ENCODE results near the gene UTS2. TPM values are rescaled to one million over a fixed set of nuclear protein-coding genes. Genes with fewer than 3 reads are reported as not detected.

UTS2 gene
- polyA plus RNA-seq, 2 of the 4 experiments (the other 2 are of a cell fraction) = not detected

DNA sequence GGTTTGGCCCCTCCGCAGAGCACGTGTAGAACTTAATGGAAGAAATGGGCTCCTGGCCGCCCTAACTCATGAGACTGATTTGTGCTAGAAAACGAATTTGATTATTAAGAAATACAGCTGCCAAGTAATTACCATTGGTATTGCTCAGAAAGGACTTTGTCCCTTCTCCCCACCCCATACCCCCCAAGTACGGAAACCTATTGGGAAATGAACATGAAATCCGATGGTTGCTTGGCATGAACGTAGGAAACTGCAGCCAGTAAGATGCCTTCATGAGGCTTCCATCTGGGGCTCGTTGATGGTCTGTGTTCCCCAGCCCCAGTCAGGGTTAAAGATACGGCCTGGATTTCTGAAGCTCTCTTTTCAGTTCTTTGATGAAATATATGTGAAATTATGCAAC lies 47.4 kb downstream of the UTS2 start:
- FAIRE-seq = no peak

More for the DNA sequence above, 47.4 kb downstream of the UTS2 start:
- ChIA-PET POLR2A (no interaction called here), CTCF (interaction anchor here (0.6 to 1.5 kb wide), 2 partner anchors 16 to 157 kb away, joined by 3 read pairs; no protein-coding TSS in a partner anchor)
- no peaks in the 10 kb centered on the region for H3K9me3 ChIP-seq
- no peaks in the 10 kb centered on the region for H3K4me1 ChIP-seq
- 88% methylated on average over 9 of the region's 9 CpGs for WGBS (ENCODE audit: missing lambda C conversion rate)
- H3K4me2 ChIP-seq = no peak overlapping the region
- ATAC-seq = no peak
- DNase-seq (ENCODE audit: low read depth in 1 of 2, low spot score in 1 of 2) = no peak
- TF ChIP-seq, protein P1, sequence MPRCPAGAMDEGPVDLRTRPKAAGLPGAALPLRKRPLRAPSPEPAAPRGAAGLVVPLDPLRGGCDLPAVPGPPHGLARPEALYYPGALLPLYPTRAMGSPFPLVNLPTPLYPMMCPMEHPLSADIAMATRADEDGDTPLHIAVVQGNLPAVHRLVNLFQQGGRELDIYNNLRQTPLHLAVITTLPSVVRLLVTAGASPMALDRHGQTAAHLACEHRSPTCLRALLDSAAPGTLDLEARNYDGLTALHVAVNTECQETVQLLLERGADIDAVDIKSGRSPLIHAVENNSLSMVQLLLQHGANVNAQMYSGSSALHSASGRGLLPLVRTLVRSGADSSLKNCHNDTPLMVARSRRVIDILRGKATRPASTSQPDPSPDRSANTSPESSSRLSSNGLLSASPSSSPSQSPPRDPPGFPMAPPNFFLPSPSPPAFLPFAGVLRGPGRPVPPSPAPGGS (IDR thresholded peaks at IDR 0.05) = no peak
- TF ChIP-seq MAZ (IDR thresholded peaks at IDR 0.05; ENCODE audit: borderline replicate concordance, low read depth, low read length) = no peak
- TF ChIP-seq CEBPB (IDR thresholded peaks at IDR 0.05) = no peak
- no peak for TF ChIP-seq HDAC2 (IDR thresholded peaks at IDR 0.05)
- no peak for TF ChIP-seq ZNF302 (CRISPR knock-in tag; IDR thresholded peaks at IDR 0.05)
- TF ChIP-seq KDM1A (IDR thresholded peaks at IDR 0.05; ENCODE audit: low read depth) = no peak
- TF ChIP-seq ZC3H11A (IDR thresholded peaks at IDR 0.05) = no peak
- no peak for TF ChIP-seq EHMT2 (IDR thresholded peaks at IDR 0.05; ENCODE audit: low read depth)
- TF ChIP-seq CBX2 (IDR thresholded peaks at IDR 0.05; ENCODE audit: borderline replicate concordance, low read depth) = no peak
- no peak for TF ChIP-seq EP300 (IDR thresholded peaks at IDR 0.05)
- TF ChIP-seq, protein P2, sequence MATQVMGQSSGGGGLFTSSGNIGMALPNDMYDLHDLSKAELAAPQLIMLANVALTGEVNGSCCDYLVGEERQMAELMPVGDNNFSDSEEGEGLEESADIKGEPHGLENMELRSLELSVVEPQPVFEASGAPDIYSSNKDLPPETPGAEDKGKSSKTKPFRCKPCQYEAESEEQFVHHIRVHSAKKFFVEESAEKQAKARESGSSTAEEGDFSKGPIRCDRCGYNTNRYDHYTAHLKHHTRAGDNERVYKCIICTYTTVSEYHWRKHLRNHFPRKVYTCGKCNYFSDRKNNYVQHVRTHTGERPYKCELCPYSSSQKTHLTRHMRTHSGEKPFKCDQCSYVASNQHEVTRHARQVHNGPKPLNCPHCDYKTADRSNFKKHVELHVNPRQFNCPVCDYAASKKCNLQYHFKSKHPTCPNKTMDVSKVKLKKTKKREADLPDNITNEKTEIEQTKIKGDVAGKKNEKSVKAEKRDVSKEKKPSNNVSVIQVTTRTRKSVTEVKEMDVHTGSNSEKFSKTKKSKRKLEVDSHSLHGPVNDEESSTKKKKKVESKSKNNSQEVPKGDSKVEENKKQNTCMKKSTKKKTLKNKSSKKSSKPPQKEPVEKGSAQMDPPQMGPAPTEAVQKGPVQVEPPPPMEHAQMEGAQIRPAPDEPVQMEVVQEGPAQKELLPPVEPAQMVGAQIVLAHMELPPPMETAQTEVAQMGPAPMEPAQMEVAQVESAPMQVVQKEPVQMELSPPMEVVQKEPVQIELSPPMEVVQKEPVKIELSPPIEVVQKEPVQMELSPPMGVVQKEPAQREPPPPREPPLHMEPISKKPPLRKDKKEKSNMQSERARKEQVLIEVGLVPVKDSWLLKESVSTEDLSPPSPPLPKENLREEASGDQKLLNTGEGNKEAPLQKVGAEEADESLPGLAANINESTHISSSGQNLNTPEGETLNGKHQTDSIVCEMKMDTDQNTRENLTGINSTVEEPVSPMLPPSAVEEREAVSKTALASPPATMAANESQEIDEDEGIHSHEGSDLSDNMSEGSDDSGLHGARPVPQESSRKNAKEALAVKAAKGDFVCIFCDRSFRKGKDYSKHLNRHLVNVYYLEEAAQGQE (IDR thresholded peaks at IDR 0.05) = no peak
- H3K4me3 ChIP-seq = no peak overlapping the region
- no peak overlapping the region for H3K27ac ChIP-seq

Other genes starting within 250 kb of the UTS2 start
- 79.3 and 85.7 TPM in 2 replicates for gene VAMP3, start 81.8 kb downstream of the UTS2 start, polyA plus RNA-seq (2011; rRNA removed)
- gene VAMP3, start 81.8 kb downstream of the UTS2 start, polyA plus RNA-seq (2017; fragmentation: RNase III; extraction: RNeasy Plus Mini Kit Qiagen cat#74134 plus additional on column Dnase treatment) = 63.6 to 66.9 TPM (median 65.1 TPM) in 3 replicates
- 3.7 and 3.9 TPM in 2 replicates for gene PER3, start 68.8 kb downstream of the UTS2 start, polyA plus RNA-seq (2011; rRNA removed)
- 1.3 to 1.9 TPM (median 1.6 TPM) in 3 replicates for gene PER3, start 68.8 kb downstream of the UTS2 start, polyA plus RNA-seq (2017; fragmentation: RNase III; extraction: RNeasy Plus Mini Kit Qiagen cat#74134 plus additional on column Dnase treatment)
- gene TNFRSF9, start 87.8 kb upstream of the UTS2 start, polyA plus RNA-seq (2011; rRNA removed) = 3.2 and 3.4 TPM in 2 replicates
- 0.75 to 1.8 TPM (median 1.0 TPM) in 3 replicates for gene TNFRSF9, start 87.8 kb upstream of the UTS2 start, polyA plus RNA-seq (2017; fragmentation: RNase III; extraction: RNeasy Plus Mini Kit Qiagen cat#74134 plus additional on column Dnase treatment)
- 317 and 446 TPM in 2 replicates for gene PARK7, start 108.6 kb upstream of the UTS2 start, polyA plus RNA-seq (2011; rRNA removed)
- 364 to 374 TPM (median 372 TPM) in 3 replicates for gene PARK7, start 108.6 kb upstream of the UTS2 start, polyA plus RNA-seq (2017; fragmentation: RNase III; extraction: RNeasy Plus Mini Kit Qiagen cat#74134 plus additional on column Dnase treatment)
- 193 and 217 TPM in 2 replicates for gene ERRFI1, start 173.2 kb upstream of the UTS2 start, polyA plus RNA-seq (2011; rRNA removed)
- 44.2 to 51.0 TPM (median 49.0 TPM) in 3 replicates for gene ERRFI1, start 173.2 kb upstream of the UTS2 start, polyA plus RNA-seq (2017; fragmentation: RNase III; extraction: RNeasy Plus Mini Kit Qiagen cat#74134 plus additional on column Dnase treatment)

All from A549 (cell line).